Inferior parietal cortex (tissue), 1 donor: ENCODE data around the gene ERGIC1.

Experiments
- DNase-seq: peaks from one replicate; pipeline ENCODE4 v3.0.0-alpha.2; 2016; ENCODE audit errors: extremely low spot score

The ERGIC1 gene

GRCh38 chr5:172901788-172902496 lies 67.9 kb downstream of the ERGIC1 start:
- no peak for DNase-seq

- peak; percentile 34 for DNase-seq
Observed at GRCh38 chr5:172902497-172903472, 68.7 kb downstream of the ERGIC1 start.

GRCh38 chr5:172903790-172904189 lies 69.7 kb downstream of the ERGIC1 start:
- no peak for DNase-seq

- DNase-seq: no peak
Observed at GRCh38 chr5:172904312-172904642, 70.2 kb downstream of the ERGIC1 start.

GRCh38 chr5:172904643-172905345 lies 70.7 kb downstream of the ERGIC1 start:
- no peak for DNase-seq

GRCh38 chr5:172905346-172906140 lies 71.5 kb downstream of the ERGIC1 start:
- peak; percentile 59 for DNase-seq

GRCh38 chr5:172906436-172906835 lies 72.4 kb downstream of the ERGIC1 start:
- no peak for DNase-seq

GRCh38 chr5:172906888-172907287 lies 72.8 kb downstream of the ERGIC1 start:
- DNase-seq: no peak

GRCh38 chr5:172907657-172908056 lies 73.6 kb downstream of the ERGIC1 start:
- no peak for DNase-seq

- DNase-seq: no peak
Observed at GRCh38 chr5:172908662-172909061, 74.6 kb downstream of the ERGIC1 start.

GRCh38 chr5:172909931-172910502 lies 76.0 kb downstream of the ERGIC1 start:
- no peak for DNase-seq

GRCh38 chr5:172910828-172911627 lies 77.0 kb downstream of the ERGIC1 start:
- DNase-seq: no peak

GRCh38 chr5:172911628-172911880 lies 77.5 kb downstream of the ERGIC1 start:
- DNase-seq: no peak

GRCh38 chr5:172911976-172912375 lies 77.9 kb downstream of the ERGIC1 start:
- no peak for DNase-seq

GRCh38 chr5:172913117-172913850 lies 79.2 kb downstream of the ERGIC1 start:
- no peak for DNase-seq

- DNase-seq: no peak
Observed at GRCh38 chr5:172915514-172915913, 81.5 kb downstream of the ERGIC1 start.

- DNase-seq: no peak
Observed at GRCh38 chr5:172918421-172919371, 84.6 kb downstream of the ERGIC1 start.

GRCh38 chr5:172919525-172920446 lies 85.7 kb downstream of the ERGIC1 start:
- DNase-seq: no peak
